ENCODE results near the gene C3orf62. TPM values are rescaled to one million over a fixed set of nuclear protein-coding genes. Genes with fewer than 3 reads are reported as not detected.

The C3orf62 gene
- polyA plus RNA-seq, 1 of the 3 experiments (the other 2 are of a cell fraction) = 4.2 TPM

GRCh38 chr3:49265661-49266386, 11.2 kb downstream of the C3orf62 start:
- whole genome bisulfite sequencing (ENCODE audit: low lambda C conversion rate) = 97% methylated on average over 10 of the region's 10 CpGs
- Histone ChIP-seq H3K9me2 (no peaks in the 10 kb centered on the region), H3K9me3 (no peaks in the 10 kb centered on the region), H3K27me3 (ENCODE audit: insufficient read depth) (no peaks in the 10 kb centered on the region), H3K27ac (ENCODE audit: low read depth in 2 of 2, low read length in 1 of 2) (no peak overlapping the region), H2AFZ (ENCODE audit: low read depth) (no peak overlapping the region), H3K4me2 (no peak overlapping the region), H3K36me3 (replicated peaks in 1 of 2; ENCODE audit: control insufficient read depth in 1 of 2, insufficient read depth in 2 of 2, low read length in 1 of 2) (no peaks in the 10 kb centered on the region), H3K9ac (no peak overlapping the region), H4K20me1 (ENCODE audit: insufficient read depth) (no peaks in the 10 kb centered on the region), H3F3A (replicated peaks; ENCODE audit: insufficient read depth) (no peaks in the 10 kb centered on the region), H3K4me1 (ENCODE audit: control insufficient read depth in 1 of 2, insufficient read depth in 2 of 2, low read depth in 1 of 2, low read length in 1 of 2) (no peaks in the 10 kb centered on the region), H3K79me2 (ENCODE audit: insufficient read depth) (no peaks in the 10 kb centered on the region), H3K4me3 (ENCODE audit: low read depth in 2 of 2, low read length in 1 of 2) (no peak overlapping the region)
- ChIA-PET POLR2A (no interaction called here), CTCF (no interaction called here)
- no peak for DNase-seq
- no peak for TF ChIP-seq TAF1 (IDR thresholded peaks at IDR 0.05; ENCODE audit: borderline replicate concordance, low read depth, low read length)
- no peak for TF ChIP-seq USF1 (IDR thresholded peaks at IDR 0.05; ENCODE audit: borderline replicate concordance, low read depth)

- POLR2A ChIA-PET = interaction anchor here (0.7 kb wide), 1 partner anchor 468 kb away, joined by 4 read pairs; no protein-coding TSS in a partner anchor
- no peak overlapping the region for H3K4me3 ChIP-seq (ENCODE audit: low read depth in 2 of 2, low read length in 1 of 2)
- H3K9ac ChIP-seq = no peak overlapping the region
- no peaks in the 10 kb centered on the region for H3K9me3 ChIP-seq
- H3K4me1 ChIP-seq (ENCODE audit: control insufficient read depth in 1 of 2, insufficient read depth in 2 of 2, low read depth in 1 of 2, low read length in 1 of 2) = no peaks in the 10 kb centered on the region
- CTCF ChIA-PET = interaction anchor here (1.2 kb wide), 1 partner anchor 93 kb away, joined by 4 read pairs; no protein-coding TSS in a partner anchor
- no peaks in the 10 kb centered on the region for H3K27me3 ChIP-seq (ENCODE audit: insufficient read depth)
- H3K79me2 ChIP-seq (ENCODE audit: insufficient read depth) = no peaks in the 10 kb centered on the region
- no peak overlapping the region for H3K4me2 ChIP-seq
- TF ChIP-seq EZH2phosphoT487 (IDR thresholded peaks at IDR 0.05; ENCODE audit: borderline replicate concordance, low read depth) (no peak), EP300 (IDR thresholded peaks at IDR 0.05; ENCODE audit: borderline replicate concordance in 1 of 2, low read depth in 1 of 2, low read length in 1 of 2) (no peak), ZBTB33 (IDR thresholded peaks at IDR 0.05; ENCODE audit: borderline replicate concordance, low read depth) (no peak), YY1 (IDR thresholded peaks at IDR 0.05; ENCODE audit: low read depth) (no peak), PBX3 (IDR thresholded peaks at IDR 0.05) (no peak)
- TF ChIP-seq, protein P1, sequence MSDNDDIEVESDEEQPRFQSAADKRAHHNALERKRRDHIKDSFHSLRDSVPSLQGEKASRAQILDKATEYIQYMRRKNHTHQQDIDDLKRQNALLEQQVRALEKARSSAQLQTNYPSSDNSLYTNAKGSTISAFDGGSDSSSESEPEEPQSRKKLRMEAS (IDR thresholded peaks at IDR 0.05; ENCODE audit: low read depth) = no peak
- no peaks in the 10 kb centered on the region for H3K9me2 ChIP-seq
- no peaks in the 10 kb centered on the region for H3K36me3 ChIP-seq (replicated peaks in 1 of 2; ENCODE audit: control insufficient read depth in 1 of 2, insufficient read depth in 2 of 2, low read length in 1 of 2)
- H2AFZ ChIP-seq (ENCODE audit: low read depth) = no peak overlapping the region
- no peaks in the 10 kb centered on the region for H4K20me1 ChIP-seq (ENCODE audit: insufficient read depth)
- H3F3A ChIP-seq (replicated peaks; ENCODE audit: insufficient read depth) = no peaks in the 10 kb centered on the region
- WGBS (ENCODE audit: low lambda C conversion rate) = 92% methylated on average over 5 of the region's 6 CpGs
- DNase-seq = no peak
- H3K27ac ChIP-seq (ENCODE audit: low read depth in 2 of 2, low read length in 1 of 2) = no peak overlapping the region
Measured at GRCh38 chr3:49263159-49263889, 13.7 kb downstream of the C3orf62 start.

Data from SK-N-SH (cell line).